Cortex of kidney (tissue), 1 donor: Measurements from ENCODE around the gene MAMDC2.
"Not testable (repeated sequence)": the region's sequence is repeated elsewhere in the genome, so short reads cannot be mapped to it uniquely, and the experiment has no call there.

ENCODE experiments used
- DNase-seq: peaks from one replicate; lab custom pipeline; 2025; lab: John Stamatoyannopoulos, UW

Gene MAMDC2

GRCh38 chr9:70204743-70205142, 161.1 kb downstream of the MAMDC2 start:
- DNase-seq, result not testable (repeated sequence)

- no peak for DNase-seq
Measured at GRCh38 chr9:70205366-70206020, 161.8 kb downstream of the MAMDC2 start.

GRCh38 chr9:70217029-70217428, 173.4 kb downstream of the MAMDC2 start:
- no peak for DNase-seq

- no peak for DNase-seq
Measured at GRCh38 chr9:70218767-70219166, 175.1 kb downstream of the MAMDC2 start.

- DNase-seq, result no peak
Measured at GRCh38 chr9:70220216-70220615, 176.6 kb downstream of the MAMDC2 start.

- DNase-seq, result no peak
Measured at GRCh38 chr9:70222354-70222753, 178.7 kb downstream of the MAMDC2 start.

- DNase-seq, result no peak
Measured at GRCh38 chr9:70228118-70228517, 184.5 kb downstream of the MAMDC2 start.

- no peak for DNase-seq
Measured at GRCh38 chr9:70228611-70229010, 185.0 kb downstream of the MAMDC2 start.

- DNase-seq, result no peak
Measured at GRCh38 chr9:70229026-70229425, 185.4 kb downstream of the MAMDC2 start.

- no peak for DNase-seq
Measured at GRCh38 chr9:70229579-70229978, 185.9 kb downstream of the MAMDC2 start.

GRCh38 chr9:70232476-70232875, 188.8 kb downstream of the MAMDC2 start:
- no peak for DNase-seq

GRCh38 chr9:70234208-70234607, 190.6 kb downstream of the MAMDC2 start:
- DNase-seq, result not testable (repeated sequence)

GRCh38 chr9:70245952-70246351, 202.3 kb downstream of the MAMDC2 start:
- DNase-seq, result not testable (repeated sequence)

GRCh38 chr9:70250221-70250620, 206.6 kb downstream of the MAMDC2 start:
- no peak for DNase-seq

GRCh38 chr9:70255486-70255885, 211.8 kb downstream of the MAMDC2 start:
- no peak for DNase-seq

GRCh38 chr9:70256123-70256551, 212.5 kb downstream of the MAMDC2 start:
- DNase-seq, result no peak

- no peak for DNase-seq
Measured at GRCh38 chr9:70257502-70257901, 213.9 kb downstream of the MAMDC2 start.

- DNase-seq, result no peak
Measured at GRCh38 chr9:70257991-70258691, 214.5 kb downstream of the MAMDC2 start.

- DNase-seq, result peak; percentile 47
Measured at GRCh38 chr9:70258692-70259511, 215.3 kb downstream of the MAMDC2 start, which contains the start of gene SMC5. SMC5 (plus strand) TSS chr9:70258978; CDS start chr9:70259079, 101 bp downstream.

- no peak for DNase-seq
Measured at GRCh38 chr9:70259512-70259802, 215.8 kb downstream of the MAMDC2 start.

GRCh38 chr9:70260007-70260443, 216.4 kb downstream of the MAMDC2 start:
- DNase-seq, result no peak

GRCh38 chr9:70260606-70261005, 217.0 kb downstream of the MAMDC2 start:
- DNase-seq, result no peak
